ENCODE measurements around the gene MAP7D1.

MAP7D1 gene

DNA sequence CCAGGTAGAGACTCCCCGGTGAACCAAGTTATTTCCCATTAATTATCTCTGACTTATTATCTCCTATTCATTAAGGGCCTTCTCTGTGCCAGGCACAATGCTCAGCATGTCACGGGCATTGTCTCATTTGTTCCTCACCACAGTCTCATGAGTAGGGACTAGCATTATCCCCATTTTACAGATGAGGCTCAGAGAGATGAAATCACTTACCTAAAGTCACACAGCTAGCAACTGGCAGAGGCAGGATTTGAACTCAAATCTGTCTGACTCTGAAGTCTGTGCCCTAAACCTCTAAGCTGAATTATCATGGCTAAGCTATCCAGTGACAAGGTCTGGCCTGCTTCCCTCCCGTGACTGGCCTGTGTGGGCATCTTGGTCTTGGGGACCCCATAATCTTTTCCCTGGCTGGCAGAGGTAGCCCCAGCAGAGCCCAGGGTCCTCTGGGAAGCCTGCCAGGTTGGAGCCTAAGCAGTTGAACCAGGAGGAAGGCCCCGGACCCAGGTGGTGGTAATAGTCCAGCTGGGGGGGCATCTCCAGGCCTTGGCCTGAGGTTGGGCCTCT is 4.5 kb downstream of the MAP7D1 start:
- Histone ChIP-seq H3K27ac (no peak overlapping the region; the same call in 1 of the 2 replicates), H3K27me3 (ENCODE audit: insufficient read depth, low read depth) (no peaks in the 10 kb centered on the region), H3K36me3 (ENCODE audit: insufficient read depth) (no peaks in the 10 kb centered on the region), H4K20me1 (ENCODE audit: insufficient read depth) (0 out of 2 replicates have a peak, but pooled peaks cover 3% of the 10 kb centered on the region), H2AFZ (ENCODE audit: low read depth) (no peak overlapping the region), H3K4me2 (no peak overlapping the region), H3K9ac (no peak overlapping the region), H3K4me1 (ENCODE audit: low read depth, poor library complexity, severe bottlenecking) (peaks cover 42% of the 10 kb centered on the region), H3K79me2 (ENCODE audit: insufficient read depth, low read depth) (peaks cover 82% of the 10 kb centered on the region), H3K4me3 (IDR thresholded peaks at IDR 0.05; ENCODE audit: insufficient read depth, low read depth, low read length) (no peak overlapping the region)
- TF ChIP-seq CTCF (conservative IDR thresholded peaks at IDR 0.05; ENCODE audit: low read depth, low read length) = no peak

DNA sequence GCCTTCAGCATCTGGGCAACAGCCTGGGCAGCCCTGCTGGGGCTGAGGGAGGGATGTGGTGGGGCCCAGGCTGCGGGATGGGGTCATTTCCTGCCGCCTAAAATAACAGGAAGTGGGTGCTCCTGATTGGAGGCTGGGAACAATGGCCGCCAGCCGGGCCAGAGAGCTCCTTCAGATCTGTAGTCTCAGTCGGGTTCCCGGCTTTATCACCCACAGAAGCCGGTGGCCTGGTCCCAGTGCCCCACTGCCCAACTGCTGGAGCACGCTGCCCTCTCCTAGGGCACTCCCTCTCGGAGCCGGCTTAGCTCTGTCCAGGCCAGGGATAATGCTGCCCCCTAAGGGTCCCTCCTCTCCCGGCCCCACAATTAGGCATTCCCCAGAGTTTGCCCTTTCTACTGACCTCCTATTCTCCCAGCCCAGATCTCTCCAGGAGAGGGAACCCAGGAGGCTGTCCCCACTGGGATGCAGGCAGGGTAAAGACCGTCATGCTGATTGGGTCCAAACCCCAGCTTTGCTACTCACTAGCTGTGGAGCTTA is 5.1 kb downstream of the MAP7D1 start:
- peaks cover 86% of the 10 kb centered on the region for H3K79me2 ChIP-seq (ENCODE audit: insufficient read depth, low read depth)
- TF ChIP-seq CTCF (conservative IDR thresholded peaks at IDR 0.05; ENCODE audit: low read depth, low read length) = no peak
- H3K4me2 ChIP-seq = no peak overlapping the region
- H3K27ac ChIP-seq = no peak overlapping the region; the same call in 1 of the 2 replicates
- H3K36me3 ChIP-seq (ENCODE audit: insufficient read depth) = no peaks in the 10 kb centered on the region
- H3K9ac ChIP-seq = no peak overlapping the region
- no peak overlapping the region for H2AFZ ChIP-seq (ENCODE audit: low read depth)
- H4K20me1 ChIP-seq (ENCODE audit: insufficient read depth) = 0 out of 2 replicates have a peak, but pooled peaks cover 3% of the 10 kb centered on the region
- H3K27me3 ChIP-seq (ENCODE audit: insufficient read depth, low read depth) = no peaks in the 10 kb centered on the region
- peaks cover 42% of the 10 kb centered on the region for H3K4me1 ChIP-seq (ENCODE audit: low read depth, poor library complexity, severe bottlenecking)
- H3K4me3 ChIP-seq (IDR thresholded peaks at IDR 0.05; ENCODE audit: insufficient read depth, low read depth, low read length) = no peak overlapping the region

DNA sequence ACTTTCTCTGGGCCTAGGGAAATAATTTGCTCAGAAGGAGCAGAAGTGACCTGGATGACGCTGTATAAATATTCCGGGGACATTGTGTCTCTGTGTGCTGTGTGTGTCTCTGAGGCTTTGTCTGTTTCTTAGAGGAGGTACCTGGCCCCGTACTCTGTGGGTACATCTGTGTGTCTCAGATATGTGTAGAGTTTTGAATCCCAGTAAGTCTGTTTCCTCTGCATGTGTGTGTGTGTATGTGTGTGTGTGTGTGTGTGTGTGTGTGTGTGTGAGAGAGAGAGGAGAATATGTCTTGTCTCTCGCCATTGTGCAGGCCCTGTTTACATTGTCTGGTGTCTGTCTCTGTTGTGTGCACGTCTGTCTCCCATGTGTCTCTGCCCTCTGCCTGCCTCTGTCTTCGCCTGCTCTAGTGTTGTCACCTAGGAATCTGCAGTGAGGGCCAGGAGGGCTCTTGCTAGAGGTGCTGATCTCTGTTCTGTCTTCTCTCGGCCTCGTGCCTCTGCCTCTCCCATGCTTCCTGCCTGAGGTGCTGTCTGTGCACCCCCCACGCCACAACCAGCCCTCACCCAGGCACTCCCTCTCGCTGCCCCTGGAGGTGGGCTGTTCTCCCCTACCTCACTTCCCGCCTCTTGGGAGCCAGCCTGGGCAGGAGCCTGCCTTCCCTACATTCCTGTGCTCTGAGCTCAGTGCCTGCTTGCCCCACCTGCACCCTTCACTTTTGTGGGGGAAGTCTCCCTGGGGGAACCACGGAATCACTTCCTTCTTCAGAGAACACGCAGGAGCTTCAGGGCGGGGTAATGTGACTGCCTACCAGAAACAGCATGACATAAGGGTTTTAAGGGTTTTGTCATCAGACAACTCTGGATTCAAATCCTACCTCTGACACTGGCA is 5.9 kb downstream of the MAP7D1 start:
- Histone ChIP-seq H3K4me2 (no peak overlapping the region), H3K4me3 (IDR thresholded peaks at IDR 0.05; ENCODE audit: insufficient read depth, low read depth, low read length) (no peak overlapping the region), H2AFZ (ENCODE audit: low read depth) (no peak overlapping the region), H4K20me1 (ENCODE audit: insufficient read depth) (0 out of 2 replicates have a peak, but pooled peaks cover 5% of the 10 kb centered on the region), H3K79me2 (ENCODE audit: insufficient read depth, low read depth) (peaks cover 84% of the 10 kb centered on the region), H3K4me1 (ENCODE audit: low read depth, poor library complexity, severe bottlenecking) (peaks cover 42% of the 10 kb centered on the region), H3K27ac (no peak overlapping the region), H3K27me3 (ENCODE audit: insufficient read depth, low read depth) (no peaks in the 10 kb centered on the region), H3K9ac (no peak overlapping the region), H3K36me3 (ENCODE audit: insufficient read depth) (no peaks in the 10 kb centered on the region)
- no peak for TF ChIP-seq CTCF (conservative IDR thresholded peaks at IDR 0.05; ENCODE audit: low read depth, low read length)

GRCh38 chr1:36162680-36163239 is 6.8 kb downstream of the MAP7D1 start:
- Histone ChIP-seq H3K79me2 (ENCODE audit: insufficient read depth, low read depth) (peaks cover 80% of the 10 kb centered on the region), H3K9ac (no peak overlapping the region), H3K4me2 (no peak overlapping the region), H3K36me3 (ENCODE audit: insufficient read depth) (no peaks in the 10 kb centered on the region), H3K27ac (no peak overlapping the region), H4K20me1 (ENCODE audit: insufficient read depth) (0 out of 2 replicates have a peak, but pooled peaks cover 11% of the 10 kb centered on the region), H2AFZ (ENCODE audit: low read depth) (no peak overlapping the region), H3K4me3 (IDR thresholded peaks at IDR 0.05; ENCODE audit: insufficient read depth, low read depth, low read length) (no peak overlapping the region), H3K4me1 (ENCODE audit: low read depth, poor library complexity, severe bottlenecking) (peaks cover 37% of the 10 kb centered on the region), H3K27me3 (ENCODE audit: insufficient read depth, low read depth) (no peaks in the 10 kb centered on the region)
- no peak for TF ChIP-seq CTCF (conservative IDR thresholded peaks at IDR 0.05; ENCODE audit: low read depth, low read length)

Measured in KMS-11 (cell line).